C4-2B (cell line): ENCODE measurements around the gene ESPN.

Experiments used
- CTCF ChIP-seq: fragments of 450-650 bp; conservative IDR thresholded peaks from 2 replicates; pipeline ENCODE4 v1.5.1; 2017; ENCODE audit warnings: mild to moderate bottlenecking
- ZFX ChIP-seq: fragments of 450-650 bp; IDR thresholded peaks from 2 replicates; pipeline ENCODE4 v1.6.1; 2017

GRCh38 chr1:6463120-6463412 is 38.5 kb downstream of the ESPN start:
- TF ChIP-seq CTCF (no peak), ZFX (no peak)
